ENCODE data around the gene PAEP.
A peak's percentile ranks its signal among the peaks of the same experiment; 100 is the strongest.

PAEP gene

GRCh38 chr9:135601988-135602387 lies 40.4 kb downstream of the PAEP start:
- TF ChIP-seq, protein P1, sequence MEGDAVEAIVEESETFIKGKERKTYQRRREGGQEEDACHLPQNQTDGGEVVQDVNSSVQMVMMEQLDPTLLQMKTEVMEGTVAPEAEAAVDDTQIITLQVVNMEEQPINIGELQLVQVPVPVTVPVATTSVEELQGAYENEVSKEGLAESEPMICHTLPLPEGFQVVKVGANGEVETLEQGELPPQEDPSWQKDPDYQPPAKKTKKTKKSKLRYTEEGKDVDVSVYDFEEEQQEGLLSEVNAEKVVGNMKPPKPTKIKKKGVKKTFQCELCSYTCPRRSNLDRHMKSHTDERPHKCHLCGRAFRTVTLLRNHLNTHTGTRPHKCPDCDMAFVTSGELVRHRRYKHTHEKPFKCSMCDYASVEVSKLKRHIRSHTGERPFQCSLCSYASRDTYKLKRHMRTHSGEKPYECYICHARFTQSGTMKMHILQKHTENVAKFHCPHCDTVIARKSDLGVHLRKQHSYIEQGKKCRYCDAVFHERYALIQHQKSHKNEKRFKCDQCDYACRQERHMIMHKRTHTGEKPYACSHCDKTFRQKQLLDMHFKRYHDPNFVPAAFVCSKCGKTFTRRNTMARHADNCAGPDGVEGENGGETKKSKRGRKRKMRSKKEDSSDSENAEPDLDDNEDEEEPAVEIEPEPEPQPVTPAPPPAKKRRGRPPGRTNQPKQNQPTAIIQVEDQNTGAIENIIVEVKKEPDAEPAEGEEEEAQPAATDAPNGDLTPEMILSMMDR (IDR thresholded peaks at IDR 0.05; ENCODE audit: insufficient read depth, low read length, missing control alignments): no peak
- POLR2A ChIA-PET: no interaction called here
- CTCF ChIA-PET: interaction anchor here (1.2 to 4.0 kb wide), 8 partner anchors 10 to 521 kb away, joined by 4 to 23 read pairs (median 7); partner anchors contain the start of gene GLT6D1
- no peak overlapping the region for H3K4me3 ChIP-seq (ENCODE audit: low read depth, low read length)
- DNase-seq (ENCODE audit: low read depth, low spot score): no peak

DNA sequence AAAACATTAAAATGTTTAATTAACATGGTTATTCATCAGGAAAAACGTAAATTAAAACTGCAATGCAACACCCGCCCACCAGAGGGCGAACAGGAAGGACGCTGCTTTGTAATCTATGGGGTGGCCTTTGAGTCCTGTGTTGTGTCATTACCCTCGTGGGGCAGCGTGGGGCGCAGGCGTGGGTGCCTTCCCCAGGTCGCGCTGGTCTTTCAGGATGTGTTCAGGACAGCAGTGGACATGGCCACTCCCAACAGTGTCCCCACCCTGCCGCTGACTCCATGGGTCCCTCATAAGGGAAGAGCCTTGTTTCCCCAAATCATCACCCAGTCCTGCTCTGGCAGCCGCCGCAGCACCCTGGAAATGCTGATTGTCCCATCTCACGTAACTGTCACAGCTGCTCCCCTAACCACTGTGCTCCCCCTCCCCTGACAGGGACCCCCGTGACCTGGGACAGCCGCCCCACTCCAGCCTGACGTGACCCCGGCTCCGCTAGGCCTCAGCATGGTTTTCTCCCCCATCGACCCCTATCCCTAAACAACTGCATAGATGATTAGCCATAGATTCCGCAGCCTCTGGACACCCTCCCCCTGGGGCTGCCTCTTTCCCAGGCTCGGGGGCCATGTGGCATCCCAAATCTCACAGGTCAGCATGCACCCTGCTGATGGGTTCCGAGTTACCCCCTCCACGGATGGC lies 41.4 kb downstream of the PAEP start:
- POLR2A ChIA-PET: no interaction called here
- no peak overlapping the region for H3K4me3 ChIP-seq (ENCODE audit: low read depth, low read length)
- TF ChIP-seq, protein P1 (IDR thresholded peaks at IDR 0.05; ENCODE audit: insufficient read depth, low read length, missing control alignments): peak; percentile 73
- DNase-seq (ENCODE audit: low read depth, low spot score): no peak
- CTCF ChIA-PET: interaction anchor here (0.6 to 4.0 kb wide), 22 partner anchors 7 to 680 kb away, joined by 3 to 23 read pairs (median 5); partner anchors contain the start of gene GLT6D1

GRCh38 chr9:135604437-135605237 lies 43.1 kb downstream of the PAEP start:
- no peak for DNase-seq (ENCODE audit: low read depth, low spot score)
- TF ChIP-seq, protein P1 (IDR thresholded peaks at IDR 0.05; ENCODE audit: insufficient read depth, low read length, missing control alignments): no peak
- ChIA-PET POLR2A (no interaction called here), CTCF (interaction anchor here (1.0 to 2.6 kb wide), 10 partner anchors 8 to 678 kb away, joined by 3 to 9 read pairs (median 4); no protein-coding TSS in a partner anchor)
- no peak overlapping the region for H3K4me3 ChIP-seq (ENCODE audit: low read depth, low read length)

GRCh38 chr9:135605238-135605781 lies 43.8 kb downstream of the PAEP start:
- H3K4me3 ChIP-seq (ENCODE audit: low read depth, low read length): no peak overlapping the region
- no peak for DNase-seq (ENCODE audit: low read depth, low spot score)
- ChIA-PET CTCF (interaction anchor here (1.1 to 2.6 kb wide), 2 partner anchors 20 to 101 kb away, joined by 3 to 8 read pairs; no protein-coding TSS in a partner anchor), POLR2A (no interaction called here)
- TF ChIP-seq, protein P1 (IDR thresholded peaks at IDR 0.05; ENCODE audit: insufficient read depth, low read length, missing control alignments): no peak

DNA sequence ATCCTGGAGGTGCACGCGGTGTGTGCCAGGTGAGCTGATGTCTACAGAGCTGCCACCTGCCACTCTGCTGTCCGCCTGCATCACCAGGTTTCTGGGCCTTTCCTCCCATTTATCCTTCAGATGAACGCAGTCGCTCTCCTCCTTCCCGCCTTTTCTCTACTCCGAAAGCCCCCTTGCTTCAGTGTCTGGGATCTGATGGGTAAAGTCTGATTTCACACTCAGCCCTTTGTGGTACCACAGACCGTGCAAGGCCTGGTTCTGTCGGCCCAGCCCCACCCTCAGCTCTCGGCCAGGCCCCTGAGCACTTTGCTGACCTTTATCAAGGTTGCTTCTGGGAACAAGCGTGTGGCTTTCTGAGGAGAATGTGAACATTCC lies 45.3 kb downstream of the PAEP start:
- ChIA-PET POLR2A (no interaction called here), CTCF (interaction anchor here (1.0 kb wide), 1 partner anchor 8 kb away, joined by 4 read pairs; no protein-coding TSS in a partner anchor)
- no peak for DNase-seq (ENCODE audit: low read depth, low spot score)
- H3K4me3 ChIP-seq (ENCODE audit: low read depth, low read length): no peak overlapping the region
- TF ChIP-seq, protein P1 (IDR thresholded peaks at IDR 0.05; ENCODE audit: insufficient read depth, low read length, missing control alignments): no peak
